ENCODE results near the gene P2RY13. TPM values are rescaled to one million over a fixed set of nuclear protein-coding genes. Genes with fewer than 3 reads are reported as not detected.
A peak's percentile ranks its signal among the peaks of the same experiment; 100 is the strongest.

The P2RY13 gene
- total RNA-seq, 1 experiment from 2014 or later = not detected

DNA sequence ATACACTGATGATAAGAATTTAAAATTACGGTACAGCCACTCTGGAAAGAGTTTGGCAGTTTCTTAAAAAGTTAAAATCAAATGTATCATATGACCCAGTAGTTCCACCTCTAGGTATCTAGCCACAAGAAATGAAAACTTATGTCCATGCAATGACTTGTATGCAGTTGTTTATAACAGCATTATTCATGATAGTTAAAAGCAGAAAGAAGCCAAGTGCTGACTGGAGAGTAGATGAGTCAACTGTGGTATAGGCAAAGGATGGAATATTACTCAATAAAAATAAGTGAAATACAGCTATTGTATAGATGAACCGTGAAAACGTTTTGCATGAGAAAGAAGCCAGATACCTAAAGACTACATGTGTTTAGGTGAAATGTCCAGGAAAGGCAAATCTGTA lies 27.6 kb downstream of the P2RY13 start:
- peak overlapping the region; percentile 17 for H3K9ac ChIP-seq (ENCODE audit: low read length)
- peaks cover 53% of the 10 kb centered on the region for H3K4me1 ChIP-seq (ENCODE audit: insufficient read depth, low read length)
- DNase-seq (peak; percentile 89), ATAC-seq (peak; percentile 49)
- ChIA-PET POLR2A (ENCODE audit: unreplicated experiment) (no interaction called here), CTCF (interaction anchor here (0.7 kb wide), 1 partner anchor 132 kb away, joined by 4 read pairs; no protein-coding TSS in a partner anchor)
- peaks cover 16% of the 10 kb centered on the region for H3K36me3 ChIP-seq (ENCODE audit: low read depth, low read length)
- BruUV-seq (replicated peaks) = no TSS peak
- H3K9me2 ChIP-seq (replicated peaks; ENCODE audit: low read length) = no peaks in the 10 kb centered on the region
- no peak overlapping the region for H2AFZ ChIP-seq (ENCODE audit: low read length)
- no peaks in the 10 kb centered on the region for H3K9me3 ChIP-seq (ENCODE audit: low read length)
- H3K79me2 ChIP-seq (ENCODE audit: low read length) = peaks cover 39% of the 10 kb centered on the region
- peak overlapping the region; percentile 95 for H3K27ac ChIP-seq (ENCODE audit: low read length)
- H3K4me2 ChIP-seq (ENCODE audit: low read length) = peak overlapping the region; percentile 67
- no peaks in the 10 kb centered on the region for H4K20me1 ChIP-seq (ENCODE audit: low read length)
- peak overlapping the region; percentile 37; the same call in 1 of the 2 replicates for H3K4me3 ChIP-seq (ENCODE audit: low read length)
- TF ChIP-seq, protein P1, sequence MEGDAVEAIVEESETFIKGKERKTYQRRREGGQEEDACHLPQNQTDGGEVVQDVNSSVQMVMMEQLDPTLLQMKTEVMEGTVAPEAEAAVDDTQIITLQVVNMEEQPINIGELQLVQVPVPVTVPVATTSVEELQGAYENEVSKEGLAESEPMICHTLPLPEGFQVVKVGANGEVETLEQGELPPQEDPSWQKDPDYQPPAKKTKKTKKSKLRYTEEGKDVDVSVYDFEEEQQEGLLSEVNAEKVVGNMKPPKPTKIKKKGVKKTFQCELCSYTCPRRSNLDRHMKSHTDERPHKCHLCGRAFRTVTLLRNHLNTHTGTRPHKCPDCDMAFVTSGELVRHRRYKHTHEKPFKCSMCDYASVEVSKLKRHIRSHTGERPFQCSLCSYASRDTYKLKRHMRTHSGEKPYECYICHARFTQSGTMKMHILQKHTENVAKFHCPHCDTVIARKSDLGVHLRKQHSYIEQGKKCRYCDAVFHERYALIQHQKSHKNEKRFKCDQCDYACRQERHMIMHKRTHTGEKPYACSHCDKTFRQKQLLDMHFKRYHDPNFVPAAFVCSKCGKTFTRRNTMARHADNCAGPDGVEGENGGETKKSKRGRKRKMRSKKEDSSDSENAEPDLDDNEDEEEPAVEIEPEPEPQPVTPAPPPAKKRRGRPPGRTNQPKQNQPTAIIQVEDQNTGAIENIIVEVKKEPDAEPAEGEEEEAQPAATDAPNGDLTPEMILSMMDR (conservative IDR thresholded peaks at IDR 0.05; ENCODE audit: low read depth, low read length) = no peak
- TF ChIP-seq EZH2phosphoT487 (IDR thresholded peaks at IDR 0.05; ENCODE audit: borderline replicate concordance, low read length) = no peak
- TF ChIP-seq EZH2 (IDR thresholded peaks at IDR 0.05; ENCODE audit: low read length, unreplicated experiment) = no peak
- H3F3A ChIP-seq (ENCODE audit: low read length, unreplicated experiment) = peaks cover 17% of the 10 kb centered on the region
- intact Hi-C loops (cut with micrococcal nuclease) = loop anchor here (1.0 kb wide), 1 partner anchor 26 kb away; no protein-coding TSS in a partner anchor
- H3K27me3 ChIP-seq (ENCODE audit: low read length) = no peaks in the 10 kb centered on the region

DNA sequence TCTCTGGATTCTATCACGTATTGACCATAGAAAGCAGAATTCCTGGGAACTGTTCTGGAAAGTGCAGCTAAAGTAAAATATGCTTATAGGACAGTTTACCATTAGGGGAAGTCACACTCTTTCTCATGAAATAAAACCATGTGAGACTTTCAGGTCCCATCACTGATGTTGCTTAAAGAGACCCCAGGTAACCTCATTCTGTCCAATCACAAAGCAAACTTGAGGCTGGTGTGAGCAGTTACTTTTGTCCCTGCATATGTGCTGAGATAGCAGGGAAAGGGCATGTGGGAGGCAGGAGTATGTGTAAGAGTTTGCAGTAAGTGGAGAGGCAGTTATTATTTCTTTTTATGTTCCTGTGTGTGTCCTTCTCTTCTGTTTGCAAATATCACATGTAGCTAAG lies 28.8 kb downstream of the P2RY13 start:
- intact Hi-C loops (cut with micrococcal nuclease) = no loop called here
- no peaks in the 10 kb centered on the region for H4K20me1 ChIP-seq (ENCODE audit: low read length)
- H3K9me2 ChIP-seq (replicated peaks; ENCODE audit: low read length) = no peaks in the 10 kb centered on the region
- TF ChIP-seq, protein P1 (conservative IDR thresholded peaks at IDR 0.05; ENCODE audit: low read depth, low read length) = no peak
- TF ChIP-seq EZH2phosphoT487 (IDR thresholded peaks at IDR 0.05; ENCODE audit: borderline replicate concordance, low read length) (no peak), EZH2 (IDR thresholded peaks at IDR 0.05; ENCODE audit: low read length, unreplicated experiment) (no peak)
- no peak overlapping the region for H3K9ac ChIP-seq (ENCODE audit: low read length)
- H3F3A ChIP-seq (ENCODE audit: low read length, unreplicated experiment) = peaks cover 5% of the 10 kb centered on the region
- ATAC-seq (no peak), DNase-seq (no peak)
- POLR2A ChIA-PET (ENCODE audit: unreplicated experiment) = no interaction called here
- peaks cover 40% of the 10 kb centered on the region for H3K4me1 ChIP-seq (ENCODE audit: insufficient read depth, low read length)
- no peaks in the 10 kb centered on the region for H3K27me3 ChIP-seq (ENCODE audit: low read length)
- no peak overlapping the region for H3K27ac ChIP-seq (ENCODE audit: low read length)
- peaks cover 16% of the 10 kb centered on the region for H3K36me3 ChIP-seq (ENCODE audit: low read depth, low read length)
- no TSS peak for BruUV-seq (replicated peaks)
- no peaks in the 10 kb centered on the region for H3K9me3 ChIP-seq (ENCODE audit: low read length)
- H2AFZ ChIP-seq (ENCODE audit: low read length) = no peak overlapping the region
- CTCF ChIA-PET = no interaction called here
- no peak overlapping the region for H3K4me3 ChIP-seq (ENCODE audit: low read length)
- peaks cover 34% of the 10 kb centered on the region for H3K79me2 ChIP-seq (ENCODE audit: low read length)
- H3K4me2 ChIP-seq (ENCODE audit: low read length) = no peak overlapping the region

DNA sequence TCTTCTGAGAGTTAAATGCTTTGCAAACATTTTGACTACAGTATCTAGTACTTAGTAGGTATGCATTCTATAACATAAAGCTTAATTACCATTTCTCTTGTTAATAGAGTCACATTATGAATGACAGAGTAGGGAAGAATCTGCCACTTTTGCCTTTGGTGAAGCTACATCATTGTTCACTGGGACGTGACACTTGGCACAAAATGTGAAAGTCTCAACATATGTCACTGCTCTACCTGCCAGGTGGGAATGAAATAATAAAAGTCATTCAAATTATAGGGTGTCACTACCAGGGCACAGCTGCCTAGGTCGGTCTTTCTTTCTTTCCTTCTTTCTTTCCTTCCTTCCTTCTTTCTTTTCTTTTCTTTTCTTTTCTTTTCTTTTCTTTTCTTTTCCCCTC lies 30.3 kb downstream of the P2RY13 start:
- no peak overlapping the region for H3K4me3 ChIP-seq (ENCODE audit: low read length)
- BruUV-seq (replicated peaks) = no TSS peak
- H3K4me2 ChIP-seq (ENCODE audit: low read length) = no peak overlapping the region
- intact Hi-C loops (cut with micrococcal nuclease) = no loop called here
- H3K27ac ChIP-seq (ENCODE audit: low read length) = no peak overlapping the region
- peaks cover 25% of the 10 kb centered on the region for H3K36me3 ChIP-seq (ENCODE audit: low read depth, low read length)
- no peaks in the 10 kb centered on the region for H3F3A ChIP-seq (ENCODE audit: low read length, unreplicated experiment)
- POLR2A ChIA-PET (ENCODE audit: unreplicated experiment) = interaction anchor here (0.7 kb wide), 1 partner anchor 25 kb away, joined by 4 read pairs; no protein-coding TSS in a partner anchor
- TF ChIP-seq EZH2 (IDR thresholded peaks at IDR 0.05; ENCODE audit: low read length, unreplicated experiment) (no peak), EZH2phosphoT487 (IDR thresholded peaks at IDR 0.05; ENCODE audit: borderline replicate concordance, low read length) (no peak)
- TF ChIP-seq, protein P1 (conservative IDR thresholded peaks at IDR 0.05; ENCODE audit: low read depth, low read length) = no peak
- CTCF ChIA-PET = no interaction called here
- H2AFZ ChIP-seq (ENCODE audit: low read length) = no peak overlapping the region
- H3K27me3 ChIP-seq (ENCODE audit: low read length) = no peaks in the 10 kb centered on the region
- peaks cover 30% of the 10 kb centered on the region for H3K4me1 ChIP-seq (ENCODE audit: insufficient read depth, low read length)
- H3K79me2 ChIP-seq (ENCODE audit: low read length) = peaks cover 34% of the 10 kb centered on the region
- no peaks in the 10 kb centered on the region for H3K9me3 ChIP-seq (ENCODE audit: low read length)
- H4K20me1 ChIP-seq (ENCODE audit: low read length) = no peaks in the 10 kb centered on the region
- ATAC-seq (no peak), DNase-seq (no peak)
- no peak overlapping the region for H3K9ac ChIP-seq (ENCODE audit: low read length)
- H3K9me2 ChIP-seq (replicated peaks; ENCODE audit: low read length) = no peaks in the 10 kb centered on the region

Measured in PC-3 (cell line).